GM12873 (cell line): ENCODE measurements around the gene NCBP1.

ENCODE experiments used
- TF ChIP-seq, protein P1 (sequence below): IDR thresholded peaks from 2 replicates; pipeline ENCODE4 v1.5.1; 2012; ENCODE audit warnings: low read depth, mild to moderate bottlenecking, moderate library complexity, low read length, control low read depth; ENCODE audit not compliant: insufficient read depth; ENCODE audit errors: missing control alignments

NCBP1 gene

DNA sequence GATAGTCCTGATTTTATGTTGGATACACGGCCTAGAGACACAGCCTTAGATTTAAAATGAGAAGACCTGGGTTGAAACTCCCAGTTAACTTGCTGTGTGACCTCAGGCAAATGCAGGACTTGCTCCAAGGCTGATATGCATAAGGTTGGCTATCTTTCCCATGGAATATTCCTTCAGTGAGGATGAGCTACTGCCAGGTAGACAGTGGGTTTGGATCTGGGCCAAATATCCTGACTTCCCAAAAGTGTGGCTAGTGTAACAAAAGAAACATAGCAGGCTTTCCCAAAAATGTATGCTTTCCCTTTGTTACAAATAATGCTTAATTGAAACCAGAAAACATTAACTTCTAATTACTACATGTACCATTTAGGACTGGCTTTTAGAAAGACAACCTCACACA is 64.2 kb downstream of the NCBP1 start:
- TF ChIP-seq, protein P1, sequence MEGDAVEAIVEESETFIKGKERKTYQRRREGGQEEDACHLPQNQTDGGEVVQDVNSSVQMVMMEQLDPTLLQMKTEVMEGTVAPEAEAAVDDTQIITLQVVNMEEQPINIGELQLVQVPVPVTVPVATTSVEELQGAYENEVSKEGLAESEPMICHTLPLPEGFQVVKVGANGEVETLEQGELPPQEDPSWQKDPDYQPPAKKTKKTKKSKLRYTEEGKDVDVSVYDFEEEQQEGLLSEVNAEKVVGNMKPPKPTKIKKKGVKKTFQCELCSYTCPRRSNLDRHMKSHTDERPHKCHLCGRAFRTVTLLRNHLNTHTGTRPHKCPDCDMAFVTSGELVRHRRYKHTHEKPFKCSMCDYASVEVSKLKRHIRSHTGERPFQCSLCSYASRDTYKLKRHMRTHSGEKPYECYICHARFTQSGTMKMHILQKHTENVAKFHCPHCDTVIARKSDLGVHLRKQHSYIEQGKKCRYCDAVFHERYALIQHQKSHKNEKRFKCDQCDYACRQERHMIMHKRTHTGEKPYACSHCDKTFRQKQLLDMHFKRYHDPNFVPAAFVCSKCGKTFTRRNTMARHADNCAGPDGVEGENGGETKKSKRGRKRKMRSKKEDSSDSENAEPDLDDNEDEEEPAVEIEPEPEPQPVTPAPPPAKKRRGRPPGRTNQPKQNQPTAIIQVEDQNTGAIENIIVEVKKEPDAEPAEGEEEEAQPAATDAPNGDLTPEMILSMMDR, result no peak

DNA sequence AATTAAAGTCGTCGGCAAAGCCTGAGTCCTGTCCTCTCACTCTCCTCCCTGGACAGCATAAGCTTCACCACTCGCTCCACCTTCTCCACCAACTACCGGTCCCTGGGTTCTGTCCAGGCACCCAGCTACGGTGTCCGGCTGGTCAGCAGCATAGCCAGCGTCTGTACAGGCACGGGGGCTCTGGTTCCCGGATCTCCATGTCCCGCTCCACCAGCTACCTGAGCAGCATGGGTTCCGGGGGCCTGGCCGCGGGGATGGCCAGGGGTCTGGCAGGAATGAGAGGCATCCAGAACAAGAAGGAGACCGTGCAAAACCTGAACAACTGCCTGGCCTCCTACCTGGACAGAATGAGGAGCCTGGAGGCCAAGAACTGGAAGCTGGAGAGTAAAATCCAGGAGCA is 65.2 kb downstream of the NCBP1 start:
- TF ChIP-seq, protein P1, result no peak

DNA sequence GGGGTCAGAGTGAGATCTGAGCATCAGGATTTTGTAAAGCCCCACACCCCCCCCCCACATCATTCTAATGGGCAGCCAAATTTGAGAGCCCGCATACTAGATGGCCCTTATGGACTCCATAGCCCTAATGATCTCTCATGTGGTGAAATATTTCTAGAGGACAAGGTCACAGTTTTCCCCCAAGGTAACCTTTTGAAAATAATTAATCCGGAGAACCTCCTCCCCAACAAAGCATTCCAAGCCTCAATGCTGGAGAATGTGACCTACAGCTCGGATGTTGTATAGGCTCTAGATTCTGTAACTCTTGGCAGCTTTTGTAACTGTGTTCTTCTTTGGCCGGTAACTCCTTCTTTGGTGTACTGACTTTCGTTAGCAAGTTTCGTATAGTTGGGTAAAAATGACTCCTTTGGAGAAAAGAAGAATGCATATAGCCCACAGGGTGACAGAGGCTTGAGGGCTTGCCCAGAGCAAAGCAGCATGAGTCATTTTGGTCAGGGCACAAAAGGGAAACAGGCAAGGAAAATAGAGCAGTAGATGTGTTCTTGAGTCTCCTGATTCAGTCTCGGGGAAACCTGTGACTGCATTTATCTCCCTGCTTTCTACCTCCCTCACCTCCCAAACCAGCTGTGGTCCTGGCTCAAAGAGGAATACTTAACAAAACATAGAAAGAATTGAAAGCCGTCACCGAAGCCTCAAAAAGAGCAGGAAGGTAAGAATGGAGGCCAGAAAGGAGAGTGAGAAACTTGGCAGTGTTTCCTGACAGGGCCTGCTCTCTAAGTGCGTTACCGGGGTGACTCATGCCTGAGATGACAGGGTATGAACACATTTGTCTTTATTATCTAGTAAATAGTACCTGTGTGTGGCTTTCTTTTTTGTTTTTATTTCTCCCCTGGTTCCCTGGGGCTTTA is 70.1 kb downstream of the NCBP1 start:
- TF ChIP-seq, protein P1, result no peak

DNA sequence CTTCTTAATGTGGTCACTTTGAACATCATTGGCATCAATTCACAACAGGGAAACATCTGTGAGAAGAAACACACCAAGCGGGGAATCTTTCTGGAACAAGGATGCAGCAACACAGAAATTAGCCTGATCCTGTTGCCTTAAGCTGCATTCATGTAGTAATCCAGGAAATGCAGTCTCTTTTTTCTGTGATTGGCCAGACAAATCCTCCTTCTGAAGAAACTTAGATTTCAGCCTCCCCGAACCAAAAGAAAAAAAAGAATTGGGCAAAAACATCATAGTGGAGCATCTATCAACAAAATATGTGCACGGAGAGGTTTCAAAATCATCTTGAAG is 70.7 kb downstream of the NCBP1 start:
- TF ChIP-seq, protein P1, result no peak

DNA sequence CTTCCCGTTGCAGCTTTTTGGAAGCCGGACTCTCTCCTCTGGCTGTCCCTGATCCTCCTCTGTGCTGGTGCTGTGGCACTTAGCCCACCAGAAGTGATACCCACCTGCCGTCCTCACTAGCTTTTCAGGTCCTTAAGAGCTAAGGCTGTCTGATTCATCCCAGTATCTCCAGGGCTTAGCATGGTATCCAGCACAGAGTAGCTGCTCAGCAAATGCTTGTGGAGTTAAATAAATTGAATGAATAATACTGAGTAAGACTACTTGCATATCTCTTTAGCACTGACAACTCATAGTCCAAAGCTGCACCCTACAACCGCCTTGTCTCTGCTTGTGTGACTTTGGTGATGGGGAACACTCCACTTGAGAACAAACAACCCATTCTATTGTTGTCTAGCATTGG is 71.2 kb downstream of the NCBP1 start:
- TF ChIP-seq, protein P1, result no peak

DNA sequence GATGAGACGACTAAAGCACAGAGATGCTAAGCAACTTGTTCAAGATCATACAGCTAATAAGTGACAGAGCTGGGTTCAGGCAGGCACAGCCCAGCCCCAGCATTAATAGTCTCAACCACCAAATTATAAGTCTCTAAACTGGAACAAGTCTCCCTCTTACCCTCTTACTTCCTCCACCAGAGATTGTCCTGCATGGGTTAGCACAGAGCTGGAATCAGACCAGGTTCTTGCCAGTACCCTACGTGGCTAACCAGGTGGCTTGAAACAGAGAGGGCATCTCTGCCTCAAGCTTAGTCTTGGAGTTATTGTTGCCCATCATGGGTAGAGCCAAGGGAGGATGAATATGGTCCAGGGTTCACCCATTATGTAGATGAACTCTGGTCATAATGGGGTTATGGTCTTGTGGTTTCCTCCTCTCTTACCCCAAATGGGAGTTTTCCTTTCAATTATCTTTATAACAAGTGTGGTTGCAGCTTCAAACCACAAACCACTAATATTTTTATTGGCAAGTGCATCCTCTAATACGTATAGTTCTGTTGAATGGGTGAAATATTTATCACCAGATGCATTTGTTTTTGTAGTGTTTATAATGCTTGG is 71.8 kb downstream of the NCBP1 start:
- TF ChIP-seq, protein P1, result no peak

DNA sequence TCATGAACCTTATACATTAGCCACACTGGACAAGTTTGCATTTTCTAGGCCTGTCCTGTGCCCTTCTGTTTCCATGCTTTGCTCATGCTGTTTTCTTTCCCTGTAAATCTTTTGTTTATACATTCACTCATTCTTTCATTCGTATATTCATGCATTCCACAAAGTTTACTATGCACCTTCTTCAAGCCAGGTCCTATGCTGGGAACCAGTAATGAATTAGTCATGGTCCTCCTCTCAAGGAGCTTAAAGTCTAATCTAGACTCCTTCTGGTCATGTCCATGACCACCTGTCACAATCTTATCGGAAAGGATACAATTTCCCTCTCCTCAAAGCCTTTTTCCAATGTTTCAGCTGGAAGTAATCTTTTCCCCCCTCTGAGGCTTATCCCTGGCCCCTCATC is 72.6 kb downstream of the NCBP1 start:
- TF ChIP-seq, protein P1, result no peak
